Right lung (tissue), 5 donors: Measurements from ENCODE around the gene TEN1. TPM values are rescaled to one million over a fixed set of nuclear protein-coding genes. Genes with fewer than 3 reads are reported as not detected.
"Not testable (repeated sequence)": the region's sequence is repeated elsewhere in the genome, so short reads cannot be mapped to it uniquely, and the experiment has no call there.

ENCODE experiments used
- DNase-seq, 2 donors: peaks; one replicate each; pipeline ENCODE4 v3.0.0-alpha.2; 2013
- polyA plus RNA-seq, 5 donors: library from polyadenylated mRNA; unstranded; fragments of 120-200 nt; gene quantifications; one replicate each; pipeline versions ENCODE4 v1.2.1 to v1.2.3, GENCODE V29; 2013; ENCODE audit warnings: inconsistent platforms in 1 of 5, low replicate concordance in 1 of 5; ENCODE audit not compliant: insufficient read length in 5 of 5, insufficient read depth in 1 of 5

The TEN1 gene
- polyA plus RNA-seq, 5 donors = 21.9 to 34.8 (median 27.5) TPM

DNA sequence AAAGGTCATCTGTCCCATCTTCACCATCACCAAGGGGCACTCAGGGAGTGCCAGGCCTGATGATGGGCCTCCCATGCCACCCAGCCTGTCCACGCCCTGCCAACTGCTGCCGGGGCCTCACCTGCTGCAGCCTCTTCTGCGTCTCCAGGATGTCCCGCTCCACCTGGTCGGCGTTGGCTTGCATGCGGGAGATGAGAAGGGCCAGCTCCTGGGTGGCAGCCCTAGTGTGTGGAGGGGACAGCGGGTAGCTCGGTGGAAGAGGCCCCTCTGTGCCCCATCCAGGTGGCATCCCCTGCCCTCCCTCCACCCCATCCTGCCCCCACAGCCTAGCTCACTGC, 44.8 kb downstream of the TEN1 start:
- no peak for DNase-seq

- DNase-seq = no peak
Observed at GRCh38 chr17:76024353-76024752, 45.3 kb downstream of the TEN1 start.

- no peak for DNase-seq
Observed at GRCh38 chr17:76025294-76025693, 46.3 kb downstream of the TEN1 start.

DNA sequence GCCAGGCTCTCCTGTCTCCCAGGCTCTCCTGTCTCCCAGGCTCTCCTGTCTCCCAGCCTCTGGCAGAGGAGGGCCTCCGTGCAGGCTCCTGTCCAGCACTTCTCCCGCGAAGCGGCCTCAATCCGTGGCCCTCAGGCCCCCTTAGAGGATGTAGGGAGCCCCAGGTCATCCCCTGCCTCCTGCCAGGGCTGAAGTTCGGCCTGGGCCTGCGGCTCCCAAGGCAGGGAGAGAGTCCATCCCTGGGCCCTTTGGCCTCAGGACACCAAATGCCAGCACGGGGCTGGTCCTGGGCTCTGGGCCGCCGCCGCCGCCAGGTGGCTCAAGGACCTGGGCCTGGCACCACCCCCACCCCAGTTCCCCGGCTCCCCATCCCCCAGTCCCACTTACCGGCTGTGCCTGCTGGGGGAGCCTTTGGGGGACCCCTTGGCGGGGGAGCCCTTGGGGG, 47.7 kb downstream of the TEN1 start:
- no peak for DNase-seq

- peak; percentile 43 to 65 for DNase-seq
Observed at GRCh38 chr17:76027159-76027839, 48.3 kb downstream of the TEN1 start, which contains the start of gene EVPL. Gene EVPL (minus strand): TSS chr17:76027306. CDS start chr17:76027198, 108 bp downstream.

- no peak for DNase-seq
Observed at GRCh38 chr17:76032073-76032779, 53.2 kb downstream of the TEN1 start.

GRCh38 chr17:76032780-76033108, 53.7 kb downstream of the TEN1 start:
- no peak for DNase-seq

DNA sequence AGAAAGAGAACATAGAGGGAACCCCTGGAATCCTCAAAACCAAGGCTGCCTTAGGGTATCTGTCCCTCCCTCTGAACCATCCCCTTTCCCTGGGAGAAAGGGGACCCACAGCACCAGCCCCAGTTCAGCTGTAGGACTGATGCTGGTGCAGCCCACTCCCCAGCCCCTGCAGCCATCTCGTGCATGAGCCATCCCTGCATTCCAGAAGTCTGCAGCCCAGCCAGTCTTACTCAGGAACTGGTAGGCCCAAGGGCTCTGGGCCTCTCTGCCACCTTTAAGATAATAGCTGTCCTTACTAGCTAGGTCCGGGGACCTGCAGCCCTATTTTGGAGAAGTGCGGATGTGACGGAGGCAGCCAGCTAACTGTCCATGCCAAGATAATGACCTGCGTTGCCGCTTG, 54.1 kb downstream of the TEN1 start:
- no peak for DNase-seq

DNA sequence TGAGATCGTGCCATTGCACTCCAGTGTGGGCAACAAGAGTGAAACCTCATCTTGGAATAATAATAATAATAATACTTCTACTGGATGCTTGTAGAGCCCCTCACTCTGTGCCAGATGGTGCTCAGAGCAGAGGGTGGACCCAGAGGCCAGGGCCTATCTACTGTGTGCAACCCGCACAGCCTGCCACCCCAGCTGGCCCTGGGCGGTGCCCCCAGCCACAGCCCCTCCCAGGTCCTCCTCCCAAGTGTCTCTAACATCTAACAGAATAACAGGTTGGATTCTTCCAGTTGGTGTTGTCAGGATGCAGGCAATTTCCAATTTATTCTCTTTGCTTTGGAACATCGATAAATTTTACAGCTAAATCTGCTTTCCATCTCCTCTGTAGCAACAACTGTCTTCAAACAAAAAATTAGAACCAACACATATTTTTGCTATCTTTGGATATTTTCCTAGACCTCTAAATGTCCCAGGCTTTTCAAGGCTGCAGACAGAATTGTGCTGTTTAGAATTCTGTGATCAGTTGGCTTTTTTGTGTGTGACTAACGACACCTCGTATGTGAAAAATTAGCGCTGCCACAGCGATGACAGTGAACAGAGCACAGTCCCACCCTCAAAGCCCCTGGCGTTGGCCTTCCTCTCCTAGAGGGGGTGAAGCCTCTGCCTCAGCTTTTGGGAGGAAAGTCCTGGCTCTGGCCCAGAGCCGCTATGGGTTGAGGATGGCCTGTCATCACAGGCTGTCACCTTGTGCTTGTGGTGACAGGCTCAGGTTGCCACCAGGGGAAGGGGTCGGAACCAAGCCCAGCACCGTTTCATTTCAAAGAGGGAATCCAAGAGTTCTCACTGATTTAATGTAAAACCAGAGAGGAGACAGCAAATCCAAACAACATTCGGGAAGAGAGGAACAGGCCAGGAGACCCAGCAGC, 55.6 kb downstream of the TEN1 start:
- no peak for DNase-seq

DNA sequence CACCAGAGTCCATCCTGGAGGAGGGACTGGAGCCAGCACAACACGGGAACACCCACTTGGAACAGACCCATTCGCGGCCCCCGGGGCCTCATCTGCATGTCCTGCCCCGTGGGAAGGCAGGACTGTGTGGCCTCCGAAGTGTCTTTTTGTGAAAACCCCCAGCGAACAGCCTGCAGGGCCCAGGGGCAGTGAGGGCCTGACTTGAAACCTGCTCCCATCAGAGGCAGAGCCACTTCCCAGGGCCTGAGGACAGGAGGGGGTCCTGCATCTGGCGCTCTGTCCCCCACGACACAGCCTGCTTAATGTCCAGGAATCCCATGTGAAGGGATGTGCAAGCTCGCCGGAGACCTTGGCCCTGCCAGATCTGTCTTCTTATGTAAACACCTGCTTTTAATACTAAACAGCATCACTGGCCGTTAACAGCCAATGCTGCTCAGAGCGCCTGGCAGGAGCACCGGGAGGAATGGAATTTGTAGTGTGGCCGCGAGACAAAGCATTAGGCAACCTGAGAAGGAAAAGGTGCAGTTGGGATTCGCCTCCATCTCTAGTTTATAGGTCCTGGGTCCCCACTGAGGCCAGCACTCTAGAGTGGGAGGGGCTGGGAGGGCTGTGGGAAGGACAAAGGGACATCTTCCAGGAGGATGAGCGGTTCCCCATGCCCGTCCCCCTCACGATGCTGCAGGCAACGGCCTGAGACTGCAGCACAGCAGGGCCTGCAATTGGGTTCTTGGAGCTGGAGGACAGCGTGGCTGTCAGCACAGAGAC, 57.6 kb downstream of the TEN1 start:
- no peak for DNase-seq

GRCh38 chr17:76038050-76038449, 59.0 kb downstream of the TEN1 start:
- no peak for DNase-seq

DNA sequence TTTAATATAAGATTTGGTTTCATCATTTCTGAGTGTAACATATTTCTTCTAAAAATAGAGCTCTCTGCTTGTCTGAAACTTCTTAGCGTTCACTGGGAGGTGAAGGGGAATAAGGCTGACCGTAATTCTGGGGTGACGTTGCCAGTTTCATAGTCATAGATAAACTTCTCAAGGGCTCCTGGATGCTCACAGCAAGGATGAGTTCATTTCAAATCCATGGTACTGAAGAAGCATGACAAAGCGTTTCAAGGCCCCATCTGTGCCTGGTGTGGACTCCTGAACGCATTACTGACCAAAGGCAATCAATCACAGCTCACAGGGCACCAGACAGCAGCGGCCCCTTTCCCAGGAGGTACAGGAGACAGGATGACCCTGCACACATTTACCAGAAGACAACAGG, 60.1 kb downstream of the TEN1 start:
- no peak for DNase-seq

GRCh38 chr17:76040376-76040775, 61.3 kb downstream of the TEN1 start:
- DNase-seq = no peak

DNA sequence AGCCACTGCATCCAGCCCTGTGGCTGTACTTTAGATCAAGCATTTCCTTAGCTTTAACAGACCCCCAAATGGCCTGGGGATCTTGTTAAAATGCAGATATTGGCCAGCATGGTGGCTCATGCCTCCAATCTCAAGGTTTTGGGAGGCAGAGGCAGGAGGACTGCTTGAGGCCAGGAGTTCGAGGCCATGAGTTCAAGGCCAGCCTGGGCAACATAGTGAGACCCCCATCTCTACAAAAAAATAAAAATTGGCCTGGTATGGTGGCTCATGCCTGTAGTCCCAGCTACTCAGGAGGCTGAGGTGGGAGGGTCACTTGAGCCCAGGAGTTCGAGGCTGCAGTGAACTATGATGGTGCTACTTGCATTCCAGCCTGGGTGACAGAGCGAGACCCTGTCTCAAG, 63.8 kb downstream of the TEN1 start:
- DNase-seq = not testable (repeated sequence)

DNA sequence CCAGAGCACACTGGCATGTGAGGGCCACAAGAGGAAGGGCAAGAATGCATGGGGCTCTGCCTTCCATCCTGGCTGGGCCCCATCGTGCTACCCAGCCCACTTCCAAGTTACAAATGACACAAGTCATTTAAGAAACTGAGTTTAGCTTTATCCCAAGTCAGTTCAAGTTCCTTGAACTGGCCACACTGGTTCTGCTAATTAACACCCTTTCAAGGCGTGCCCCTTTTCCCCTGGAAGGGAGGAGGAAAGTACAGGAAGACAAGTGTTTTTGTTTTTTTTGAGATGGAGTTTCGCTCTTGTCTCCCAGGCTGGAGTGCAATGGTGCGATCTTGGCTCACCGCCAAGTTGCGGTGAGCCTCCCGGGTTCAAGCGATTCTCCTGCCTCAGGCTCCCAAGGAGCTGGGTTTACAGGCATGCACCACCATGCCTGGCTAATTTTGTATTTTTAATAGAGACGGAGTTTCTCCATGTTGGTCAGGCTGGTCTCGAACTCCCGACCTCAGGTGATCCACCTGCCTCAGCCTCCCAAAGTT, 65.5 kb downstream of the TEN1 start:
- not testable (repeated sequence) for DNase-seq

DNA sequence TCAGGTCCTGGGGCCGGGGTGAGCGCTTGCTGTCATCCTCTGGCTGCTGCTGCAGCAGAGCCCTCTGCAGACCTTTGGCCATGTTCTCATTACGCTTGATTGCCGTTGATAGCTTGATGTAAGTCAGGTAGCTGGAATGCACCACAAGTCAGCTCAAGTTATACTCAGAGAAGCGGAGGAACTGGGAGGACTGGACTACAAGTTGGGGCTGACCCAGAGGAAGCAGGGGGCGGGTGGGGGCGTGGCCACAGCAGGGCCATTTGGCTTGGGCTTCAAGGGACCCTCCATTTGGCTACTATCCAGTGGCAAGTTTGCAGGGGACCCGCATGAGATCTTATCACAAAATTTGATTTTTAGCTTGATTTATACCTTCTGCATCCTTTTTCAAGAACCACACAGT, 67.0 kb downstream of the TEN1 start:
- no peak for DNase-seq

DNA sequence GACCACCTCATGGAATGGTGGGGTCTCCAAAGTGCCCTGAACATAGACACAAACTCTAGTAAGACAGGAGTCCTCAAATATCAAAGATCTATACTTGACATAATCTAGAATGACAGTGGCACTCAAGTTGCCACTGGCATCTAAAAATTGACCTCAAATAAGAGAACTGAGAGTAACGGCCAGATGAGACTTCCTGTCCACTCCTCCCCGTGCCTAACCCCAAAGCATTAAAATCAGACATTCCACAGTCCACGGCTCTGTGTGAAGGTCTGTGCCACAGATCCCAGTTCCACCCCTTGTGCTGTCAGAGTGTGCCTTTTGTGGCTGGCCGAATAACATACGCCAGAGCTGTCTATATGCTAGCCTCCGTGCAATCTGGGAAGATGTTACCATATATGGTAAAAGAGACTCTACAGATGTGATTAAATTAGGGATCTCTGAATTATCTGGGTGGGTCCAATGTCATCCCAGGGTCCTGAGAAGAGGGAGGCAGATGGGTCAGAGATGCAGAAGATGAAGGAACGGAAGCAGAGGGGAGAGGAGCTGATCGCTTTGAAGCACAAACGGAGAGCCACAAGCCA, 69.1 kb downstream of the TEN1 start:
- no peak for DNase-seq

- DNase-seq = no peak
Observed at GRCh38 chr17:76048711-76049110, 69.7 kb downstream of the TEN1 start.

- no peak for DNase-seq
Observed at GRCh38 chr17:76049239-76049638, 70.2 kb downstream of the TEN1 start.

- DNase-seq = no peak
Observed at GRCh38 chr17:76049836-76050537, 70.9 kb downstream of the TEN1 start.
